ENCODE measurements around the gene CORO1C. TPM values are rescaled to one million over a fixed set of nuclear protein-coding genes. Genes with fewer than 3 reads are reported as not detected.

CORO1C gene
- total RNA-seq, 4 donors from 2014 or later = 221 to 441 (median 315) TPM

DNA sequence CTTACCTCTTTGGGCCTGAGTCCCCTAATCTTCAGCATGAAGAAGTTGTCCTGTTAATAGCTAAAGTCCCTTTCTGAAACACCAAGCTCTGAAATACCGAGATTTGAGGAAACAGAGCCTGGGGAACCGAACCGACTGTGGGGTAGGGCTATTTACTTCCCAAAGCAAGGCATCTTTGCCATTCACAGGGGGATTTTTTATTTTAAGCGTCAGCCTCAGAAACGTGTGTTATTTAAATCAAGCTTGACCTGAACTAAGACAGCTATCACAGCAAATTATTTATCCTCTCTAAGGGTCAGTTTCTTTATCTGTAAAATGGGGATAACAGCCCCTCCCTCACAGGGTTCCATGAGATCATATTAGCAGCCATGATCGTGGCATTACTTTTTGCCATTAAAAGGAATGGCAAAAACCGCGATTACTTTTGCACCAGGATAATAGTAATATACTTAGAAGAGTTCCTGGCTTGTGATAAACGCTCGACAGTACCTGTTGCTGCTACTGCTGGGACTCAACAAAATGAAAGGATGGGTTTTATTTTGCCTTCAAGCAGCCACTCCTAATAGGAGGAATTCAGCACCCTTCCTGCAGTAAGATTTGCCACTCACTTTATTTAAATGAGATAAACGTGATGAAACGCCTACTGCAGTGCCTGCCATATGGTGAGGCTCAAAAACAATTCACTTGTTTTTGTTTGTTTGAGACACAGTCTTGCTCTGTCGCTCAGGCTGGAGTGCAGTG is 1.3 kb upstream of the CORO1C start:
- H3K27ac ChIP-seq (replicated peaks in 1 of 4) = peak overlapping the region; percentile 99 to 100 (median 99)
- H3K4me3 ChIP-seq = peak overlapping the region; percentile 83 to 95 (median 92)
- H3K27me3 ChIP-seq = no peaks in the 10 kb centered on the region
- H3K4me1 ChIP-seq = peaks cover 16 to 40% (median 31%) of the 10 kb centered on the region in 4 donors
- no peaks in the 10 kb centered on the region for H3K9me3 ChIP-seq
- intact Hi-C loops (cut with DNase I) = loop anchor here (5.0 kb wide), 3 partner anchors 40 to 120 kb away; no protein-coding TSS in a partner anchor
- H3K36me3 ChIP-seq = no peaks in the 10 kb centered on the region
- TF ChIP-seq EP300 (IDR thresholded peaks at IDR 0.05) (no peak), CTCF (IDR thresholded peaks at IDR 0.05) (no peak), POLR2A (IDR thresholded peaks at IDR 0.05; ENCODE audit: low read depth) (no peak), POLR2AphosphoS5 (IDR thresholded peaks at IDR 0.05) (no peak)
- WGBS = 69% methylated on average over 13 of the region's 13 CpGs
- no peak for DNase-seq (ENCODE audit: extremely low spot score)

DNA sequence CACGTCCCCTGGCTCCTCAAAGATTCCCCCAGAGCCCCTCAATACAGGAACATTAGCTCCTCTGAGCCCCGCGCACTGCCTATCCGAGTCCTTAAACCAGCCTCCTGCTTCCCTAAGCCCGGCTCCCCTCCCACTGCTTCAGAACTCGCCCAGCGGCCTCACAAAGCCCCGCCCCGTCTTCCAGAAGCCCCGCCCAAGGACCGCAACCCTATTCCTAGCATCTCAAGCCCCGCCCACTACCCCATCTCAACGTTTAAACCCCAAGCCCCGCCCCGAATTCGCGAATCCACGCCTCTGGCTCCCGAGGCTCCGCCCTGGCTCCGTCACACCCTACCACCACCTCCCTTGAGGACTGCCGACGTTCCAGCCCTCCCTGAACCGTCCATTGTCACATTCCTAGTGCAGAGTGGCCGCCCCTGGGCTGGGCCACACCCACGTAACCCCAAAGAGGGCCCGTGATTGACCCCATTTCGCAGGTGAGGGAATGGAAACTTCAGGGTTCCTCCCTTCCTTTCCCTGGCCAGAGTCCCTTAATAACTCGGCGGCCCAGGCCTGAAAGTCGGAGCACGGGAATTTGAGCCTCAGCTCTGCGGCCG is 646 bp upstream of the CORO1C start:
- intact Hi-C loops (cut with DNase I) = loop anchor here (2.0 to 5.0 kb wide), 4 partner anchors 40 to 120 kb away; no protein-coding TSS in a partner anchor
- H3K4me3 ChIP-seq = peak overlapping the region; percentile 83 to 95 (median 92)
- H3K9me3 ChIP-seq = no peaks in the 10 kb centered on the region
- DNase-seq (ENCODE audit: extremely low spot score) = peak; percentile 100
- WGBS = 0% methylated on average over 27 of the region's 34 CpGs
- peak overlapping the region; percentile 99 to 100 (median 99) for H3K27ac ChIP-seq (replicated peaks in 1 of 4)
- TF ChIP-seq CTCF (IDR thresholded peaks at IDR 0.05) (no peak), EP300 (IDR thresholded peaks at IDR 0.05) (no peak), POLR2A (IDR thresholded peaks at IDR 0.05; ENCODE audit: low read depth) (peak; percentile 90), POLR2AphosphoS5 (IDR thresholded peaks at IDR 0.05) (peak; percentile 89 to 95)
- no peaks in the 10 kb centered on the region for H3K27me3 ChIP-seq
- no peaks in the 10 kb centered on the region for H3K36me3 ChIP-seq
- peaks cover 20 to 47% (median 38%) of the 10 kb centered on the region in 4 donors for H3K4me1 ChIP-seq

- peaks cover 26 to 62% (median 52%) of the 10 kb centered on the region in 4 donors for H3K4me1 ChIP-seq
- intact Hi-C loops (cut with DNase I) = loop anchor here (2.0 to 5.0 kb wide), 4 partner anchors 38 to 122 kb away; no protein-coding TSS in a partner anchor
- peak overlapping the region; percentile 99 to 100 (median 99) for H3K27ac ChIP-seq (replicated peaks in 1 of 4)
- no peak for DNase-seq (ENCODE audit: extremely low spot score)
- no peaks in the 10 kb centered on the region for H3K9me3 ChIP-seq
- WGBS = under 1% methylated on average over 16 of the region's 45 CpGs
- peak; percentile 70 for TF ChIP-seq POLR2A (IDR thresholded peaks at IDR 0.05; ENCODE audit: low read depth)
- peak; percentile 86 to 90 for TF ChIP-seq POLR2AphosphoS5 (IDR thresholded peaks at IDR 0.05)
- TF ChIP-seq CTCF (IDR thresholded peaks at IDR 0.05) = no peak
- no peak for TF ChIP-seq EP300 (IDR thresholded peaks at IDR 0.05)
- peak overlapping the region; percentile 83 to 95 (median 92) for H3K4me3 ChIP-seq
- H3K36me3 ChIP-seq = no peaks in the 10 kb centered on the region
- H3K27me3 ChIP-seq = no peaks in the 10 kb centered on the region
These were observed 783 bp downstream of the CORO1C start for GRCh38 chr12:108730365-108731104.

GRCh38 chr12:108729612-108730364 is 1.5 kb downstream of the CORO1C start:
- peak overlapping the region; percentile 83 to 95 (median 92) for H3K4me3 ChIP-seq
- H3K27me3 ChIP-seq = no peaks in the 10 kb centered on the region
- 7% methylated on average over 15 of the region's 15 CpGs for WGBS
- H3K9me3 ChIP-seq = no peaks in the 10 kb centered on the region
- no peaks in the 10 kb centered on the region for H3K36me3 ChIP-seq
- intact Hi-C loops (cut with DNase I) = loop anchor here (2.0 to 5.0 kb wide), 4 partner anchors 37 to 123 kb away; no protein-coding TSS in a partner anchor
- H3K4me1 ChIP-seq = peaks cover 33 to 67% (median 60%) of the 10 kb centered on the region in 4 donors
- peak overlapping the region; percentile 99 to 100 (median 99) for H3K27ac ChIP-seq (replicated peaks in 1 of 4)
- DNase-seq (ENCODE audit: extremely low spot score) = no peak
- no peak for TF ChIP-seq POLR2A (IDR thresholded peaks at IDR 0.05; ENCODE audit: low read depth)
- no peak for TF ChIP-seq CTCF (IDR thresholded peaks at IDR 0.05)
- no peak for TF ChIP-seq EP300 (IDR thresholded peaks at IDR 0.05)
- TF ChIP-seq POLR2AphosphoS5 (IDR thresholded peaks at IDR 0.05) = no peak
